ENCODE measurements around the gene CMTR1.

The CMTR1 gene

DNA sequence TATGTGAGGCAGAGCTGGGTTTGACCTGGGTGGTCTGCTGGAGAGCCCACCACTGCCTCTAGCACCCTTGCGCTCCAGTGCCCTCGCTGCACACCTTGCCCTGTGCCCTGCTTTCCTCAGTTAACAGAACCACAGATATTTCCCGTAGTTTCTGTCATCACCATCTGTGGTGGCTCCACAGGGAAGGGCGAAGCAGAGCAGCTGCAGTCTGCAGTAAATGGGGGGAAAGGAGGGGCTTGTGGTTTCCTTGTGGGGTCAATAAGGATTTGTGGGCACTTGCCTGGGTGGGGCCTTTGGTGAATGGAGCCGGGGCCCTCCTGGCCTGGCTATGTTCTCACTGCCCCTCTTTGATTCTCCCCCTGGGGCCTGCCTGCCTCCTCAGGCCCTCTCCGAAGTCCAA lies 87.9 kb downstream of the CMTR1 start:
- TF ChIP-seq CTCF (IDR thresholded peaks at IDR 0.05; ENCODE audit: low read depth, low read length, missing control alignments), result no peak
- no peak overlapping the region for H3K4me3 ChIP-seq (ENCODE audit: low read depth, low read length)
- DNase-seq (ENCODE audit: low read depth), result no peak
- in situ Hi-C loops (cut with HindIII; ENCODE audit: low sequenced_read_pairs), result no loop called here

GRCh38 chr6:37521674-37522073 lies 88.7 kb downstream of the CMTR1 start:
- H3K4me3 ChIP-seq (ENCODE audit: low read depth, low read length), result no peak overlapping the region
- no peak for TF ChIP-seq CTCF (IDR thresholded peaks at IDR 0.05; ENCODE audit: low read depth, low read length, missing control alignments)

GRCh38 chr6:37522836-37523235 lies 89.8 kb downstream of the CMTR1 start:
- in situ Hi-C loops (cut with HindIII; ENCODE audit: low sequenced_read_pairs), result no loop called here
- DNase-seq (ENCODE audit: low read depth), result no peak
- no peak overlapping the region for H3K4me3 ChIP-seq (ENCODE audit: low read depth, low read length)
- no peak for TF ChIP-seq CTCF (IDR thresholded peaks at IDR 0.05; ENCODE audit: low read depth, low read length, missing control alignments)

More at GRCh38 chr6:37521674-37522073, 88.7 kb downstream of the CMTR1 start:
- no peak for DNase-seq (ENCODE audit: low read depth)
- in situ Hi-C loops (cut with HindIII; ENCODE audit: low sequenced_read_pairs), result no loop called here

DNA sequence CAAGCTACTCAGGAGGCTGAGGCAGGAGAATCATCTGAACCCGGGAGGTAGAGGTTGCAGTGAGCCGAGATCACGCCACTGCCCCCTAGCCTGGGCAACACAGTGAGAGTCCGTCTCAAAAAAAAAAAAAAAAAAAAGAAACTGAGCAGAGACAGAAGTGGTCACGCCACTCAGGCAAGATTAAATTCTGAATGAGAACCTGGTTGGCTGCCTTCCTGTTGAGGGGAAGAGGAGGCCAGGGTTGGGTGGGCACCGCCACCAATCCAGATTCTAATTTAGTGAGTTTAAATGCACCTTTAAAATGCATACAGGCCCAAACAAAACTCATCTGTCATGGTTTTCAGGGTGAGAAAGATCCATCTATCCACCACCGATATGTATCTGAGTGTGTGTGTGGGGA lies 90.4 kb downstream of the CMTR1 start:
- no peak overlapping the region for H3K4me3 ChIP-seq (ENCODE audit: low read depth, low read length)
- no peak for TF ChIP-seq CTCF (IDR thresholded peaks at IDR 0.05; ENCODE audit: low read depth, low read length, missing control alignments)
- no peak for DNase-seq (ENCODE audit: low read depth)

GRCh38 chr6:37524025-37524969 lies 91.3 kb downstream of the CMTR1 start:
- TF ChIP-seq CTCF (IDR thresholded peaks at IDR 0.05; ENCODE audit: low read depth, low read length, missing control alignments), result no peak
- H3K4me3 ChIP-seq (ENCODE audit: low read depth, low read length), result no peak overlapping the region
- DNase-seq (ENCODE audit: low read depth), result peak; percentile 13
- in situ Hi-C loops (cut with HindIII; ENCODE audit: low sequenced_read_pairs), result no loop called here

More for the DNA sequence above, 90.4 kb downstream of the CMTR1 start:
- in situ Hi-C loops (cut with HindIII; ENCODE audit: low sequenced_read_pairs), result no loop called here

DNA sequence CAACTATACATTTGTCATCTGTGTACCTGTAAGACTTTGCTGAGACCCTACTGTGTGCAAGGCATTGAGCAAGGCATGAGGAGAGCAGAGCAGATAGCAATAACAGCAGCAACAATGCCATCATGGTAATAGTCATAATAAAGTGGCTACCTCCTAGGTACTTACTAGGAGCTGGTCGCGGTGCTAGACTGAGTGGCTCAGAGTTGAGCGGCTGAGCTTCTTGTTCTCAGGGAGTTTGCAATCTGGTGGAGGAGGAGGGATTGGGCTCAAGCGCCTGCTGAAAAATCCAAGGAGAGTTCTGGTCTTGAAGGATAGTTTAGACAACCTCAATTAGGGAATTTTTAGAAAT lies 91.9 kb downstream of the CMTR1 start:
- no peak for TF ChIP-seq CTCF (IDR thresholded peaks at IDR 0.05; ENCODE audit: low read depth, low read length, missing control alignments)
- no peak overlapping the region for H3K4me3 ChIP-seq (ENCODE audit: low read depth, low read length)
- DNase-seq (ENCODE audit: low read depth), result no peak
- in situ Hi-C loops (cut with HindIII; ENCODE audit: low sequenced_read_pairs), result loop anchor here (5.0 kb wide), 1 partner anchor 47 kb away; no protein-coding TSS in a partner anchor
